Measurements from ENCODE around the gene SMAD5. TPM values are rescaled to one million over a fixed set of nuclear protein-coding genes. Genes with fewer than 3 reads are reported as not detected.

The SMAD5 gene
- total RNA-seq, 2 donors from 2014 or later = 29.0 to 92.9 TPM

DNA sequence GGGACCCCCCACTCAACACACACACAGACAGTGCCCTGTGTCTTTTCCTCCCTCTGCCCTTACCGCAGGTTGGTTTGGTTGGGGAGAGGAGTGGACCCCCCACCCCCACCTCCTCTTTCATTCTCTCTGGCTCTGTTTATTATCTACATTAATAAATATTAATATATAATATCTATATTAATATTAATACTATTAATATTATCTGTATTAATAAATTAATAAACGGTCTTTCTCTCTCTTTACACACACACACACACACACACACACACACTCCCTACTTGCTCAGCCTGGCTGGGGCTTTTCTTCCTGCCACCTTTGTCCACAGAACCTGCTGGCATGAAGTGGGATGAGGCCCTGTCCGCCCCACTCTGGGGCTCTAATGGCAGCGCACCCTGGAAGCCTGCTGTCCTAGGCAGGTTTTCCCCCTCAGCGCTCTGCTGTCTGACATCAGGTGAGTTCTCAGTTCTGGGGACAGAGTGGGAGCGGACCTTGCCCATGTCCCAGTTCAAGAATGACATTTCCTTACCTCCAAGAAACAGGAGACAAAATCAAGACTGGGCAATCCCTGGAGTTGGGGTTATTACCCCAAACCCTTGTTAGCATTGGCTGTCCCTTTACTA is 70.8 kb downstream of the SMAD5 start:
- no peak overlapping the region for H3K4me3 ChIP-seq
- DNase-seq (ENCODE audit: low spot score) = no peak
- no peak overlapping the region for H3K27ac ChIP-seq
- ATAC-seq (ENCODE audit: insufficient number of reproducible peaks, low FRiP score, low read depth) = no peak
- no peaks in the 10 kb centered on the region for H3K4me1 ChIP-seq (ENCODE audit: control insufficient read depth in 1 of 2, low read depth in 2 of 2)
- H3K27me3 ChIP-seq (replicated peaks; ENCODE audit: insufficient read depth) = no peaks in the 10 kb centered on the region
- H3K9me3 ChIP-seq = no peaks in the 10 kb centered on the region
- H3K36me3 ChIP-seq = no peaks in the 10 kb centered on the region
- TF ChIP-seq, protein P1, sequence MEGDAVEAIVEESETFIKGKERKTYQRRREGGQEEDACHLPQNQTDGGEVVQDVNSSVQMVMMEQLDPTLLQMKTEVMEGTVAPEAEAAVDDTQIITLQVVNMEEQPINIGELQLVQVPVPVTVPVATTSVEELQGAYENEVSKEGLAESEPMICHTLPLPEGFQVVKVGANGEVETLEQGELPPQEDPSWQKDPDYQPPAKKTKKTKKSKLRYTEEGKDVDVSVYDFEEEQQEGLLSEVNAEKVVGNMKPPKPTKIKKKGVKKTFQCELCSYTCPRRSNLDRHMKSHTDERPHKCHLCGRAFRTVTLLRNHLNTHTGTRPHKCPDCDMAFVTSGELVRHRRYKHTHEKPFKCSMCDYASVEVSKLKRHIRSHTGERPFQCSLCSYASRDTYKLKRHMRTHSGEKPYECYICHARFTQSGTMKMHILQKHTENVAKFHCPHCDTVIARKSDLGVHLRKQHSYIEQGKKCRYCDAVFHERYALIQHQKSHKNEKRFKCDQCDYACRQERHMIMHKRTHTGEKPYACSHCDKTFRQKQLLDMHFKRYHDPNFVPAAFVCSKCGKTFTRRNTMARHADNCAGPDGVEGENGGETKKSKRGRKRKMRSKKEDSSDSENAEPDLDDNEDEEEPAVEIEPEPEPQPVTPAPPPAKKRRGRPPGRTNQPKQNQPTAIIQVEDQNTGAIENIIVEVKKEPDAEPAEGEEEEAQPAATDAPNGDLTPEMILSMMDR (IDR thresholded peaks at IDR 0.05) = no peak

DNA sequence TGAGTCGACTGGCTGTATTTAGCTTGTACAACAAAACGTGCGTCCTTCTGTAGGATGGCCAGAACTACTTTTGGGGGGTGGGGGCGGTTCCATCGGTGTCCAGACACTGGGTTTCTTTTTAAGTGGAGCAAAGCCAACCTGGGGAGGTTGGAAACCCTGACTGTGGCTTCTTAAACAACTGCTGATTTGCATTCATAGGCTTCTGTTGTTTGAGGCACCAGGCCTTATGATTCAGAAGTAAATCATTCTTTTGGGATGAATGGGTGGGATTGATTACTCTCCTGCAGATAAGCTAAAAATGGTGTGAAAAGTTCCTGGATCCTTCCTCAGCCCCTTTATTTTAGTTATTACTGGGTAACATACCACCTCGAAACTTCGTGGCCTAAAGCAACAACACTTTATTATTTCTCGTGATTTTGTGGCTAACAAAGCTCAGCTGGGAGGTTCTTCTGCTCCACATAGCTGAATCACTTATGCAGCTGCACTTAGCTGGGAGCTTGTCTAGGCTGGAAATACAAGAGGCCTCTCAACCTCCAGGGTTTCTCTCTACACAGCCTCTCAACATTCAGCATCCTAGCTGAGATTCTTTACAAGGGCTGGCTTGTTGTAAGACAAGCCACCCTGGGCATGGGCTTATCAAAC is 72.5 kb downstream of the SMAD5 start:
- no peak for ATAC-seq (ENCODE audit: insufficient number of reproducible peaks, low FRiP score, low read depth)
- no peak for DNase-seq (ENCODE audit: low spot score)
- no peaks in the 10 kb centered on the region for H3K27me3 ChIP-seq (replicated peaks; ENCODE audit: insufficient read depth)
- H3K27ac ChIP-seq = no peak overlapping the region
- no peaks in the 10 kb centered on the region for H3K36me3 ChIP-seq
- no peaks in the 10 kb centered on the region for H3K9me3 ChIP-seq
- H3K4me3 ChIP-seq = no peak overlapping the region
- TF ChIP-seq, protein P1 (IDR thresholded peaks at IDR 0.05) = no peak
- H3K4me1 ChIP-seq (ENCODE audit: control insufficient read depth in 1 of 2, low read depth in 2 of 2) = no peaks in the 10 kb centered on the region

DNA sequence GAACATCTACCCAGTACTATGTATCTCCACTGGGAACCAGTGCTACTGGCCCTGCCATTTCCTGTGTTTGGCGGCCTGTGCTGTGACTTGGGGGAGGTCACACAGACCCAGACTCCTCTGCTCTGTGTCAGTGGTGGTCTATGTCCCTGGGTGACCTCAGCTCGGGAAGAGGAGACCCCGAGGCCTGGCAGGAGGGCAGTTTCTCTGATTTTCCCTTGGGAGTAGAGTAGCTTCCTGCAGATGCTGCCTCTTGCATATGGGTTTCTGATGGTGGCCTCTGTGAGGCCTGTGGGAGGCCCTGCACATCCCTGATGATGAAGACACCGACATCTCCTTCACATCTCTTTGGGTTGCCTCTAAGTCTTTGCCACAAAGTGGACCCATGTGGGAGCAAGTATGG is 73.3 kb downstream of the SMAD5 start:
- TF ChIP-seq, protein P1 (IDR thresholded peaks at IDR 0.05) = no peak
- DNase-seq (ENCODE audit: low spot score) (no peak), ATAC-seq (ENCODE audit: insufficient number of reproducible peaks, low FRiP score, low read depth) (no peak)
- H3K27me3 ChIP-seq (replicated peaks; ENCODE audit: insufficient read depth) = no peaks in the 10 kb centered on the region
- H3K4me1 ChIP-seq (ENCODE audit: control insufficient read depth in 1 of 2, low read depth in 2 of 2) = no peaks in the 10 kb centered on the region
- H3K27ac ChIP-seq = no peak overlapping the region
- no peaks in the 10 kb centered on the region for H3K9me3 ChIP-seq
- H3K4me3 ChIP-seq = no peak overlapping the region
- H3K36me3 ChIP-seq = no peaks in the 10 kb centered on the region

DNA sequence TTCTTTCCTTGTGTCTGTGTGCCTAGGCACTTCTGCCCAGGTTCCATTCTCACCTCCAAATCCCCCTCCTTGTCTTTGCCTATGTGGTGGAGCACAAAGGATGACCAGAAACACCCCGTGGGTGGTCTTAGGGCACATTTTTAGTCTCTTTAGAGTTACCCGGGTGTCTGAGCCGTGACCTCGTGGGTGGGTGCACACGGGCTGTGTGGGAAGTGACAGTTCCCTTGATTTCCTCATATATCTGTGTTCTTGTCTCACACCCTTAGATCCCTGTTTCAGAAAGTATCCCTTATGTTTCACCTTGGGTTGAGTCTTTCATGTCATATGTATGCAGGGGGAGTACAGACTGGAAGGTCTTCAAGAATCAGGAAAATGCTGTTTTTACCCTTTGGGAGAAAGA is 73.7 kb downstream of the SMAD5 start:
- no peaks in the 10 kb centered on the region for H3K9me3 ChIP-seq
- no peak overlapping the region for H3K4me3 ChIP-seq
- no peaks in the 10 kb centered on the region for H3K4me1 ChIP-seq (ENCODE audit: control insufficient read depth in 1 of 2, low read depth in 2 of 2)
- TF ChIP-seq, protein P1 (IDR thresholded peaks at IDR 0.05) = no peak
- H3K36me3 ChIP-seq = no peaks in the 10 kb centered on the region
- H3K27me3 ChIP-seq (replicated peaks; ENCODE audit: insufficient read depth) = no peaks in the 10 kb centered on the region
- ATAC-seq (ENCODE audit: insufficient number of reproducible peaks, low FRiP score, low read depth) (no peak), DNase-seq (ENCODE audit: low spot score) (no peak)
- no peak overlapping the region for H3K27ac ChIP-seq

DNA sequence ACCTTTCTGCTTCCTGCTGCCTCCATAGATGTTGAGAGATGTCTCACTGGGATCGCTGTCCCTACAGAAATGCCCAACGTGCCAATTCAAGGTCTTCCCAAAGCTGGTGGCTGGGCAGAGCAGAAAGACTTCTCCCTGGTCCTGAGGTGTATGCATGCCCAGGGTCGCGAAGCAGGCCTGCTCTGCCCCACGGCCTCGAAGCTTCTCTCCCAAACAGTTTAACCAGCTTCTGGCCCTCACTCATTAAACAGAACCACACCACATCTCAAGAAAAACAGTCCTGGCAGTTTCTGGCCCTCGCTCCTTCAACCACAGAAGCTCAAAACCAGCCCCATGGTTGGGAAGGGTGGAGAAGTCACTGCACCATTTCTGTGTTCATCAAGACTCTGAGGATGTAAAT is 75.0 kb downstream of the SMAD5 start:
- Histone ChIP-seq H3K36me3 (no peaks in the 10 kb centered on the region), H3K27ac (no peak overlapping the region), H3K4me3 (no peak overlapping the region), H3K9me3 (no peaks in the 10 kb centered on the region), H3K4me1 (ENCODE audit: control insufficient read depth in 1 of 2, low read depth in 2 of 2) (no peaks in the 10 kb centered on the region), H3K27me3 (replicated peaks; ENCODE audit: insufficient read depth) (no peaks in the 10 kb centered on the region)
- no peak for ATAC-seq (ENCODE audit: insufficient number of reproducible peaks, low FRiP score, low read depth)
- TF ChIP-seq, protein P1 (IDR thresholded peaks at IDR 0.05) = no peak
- no peak for DNase-seq (ENCODE audit: low spot score)

Measured in thoracic aorta (tissue), 2 donors.